HG03469 (cell line): ENCODE results near the gene KISS1.

Experiments used
- ATAC-seq: cut with Tn5 transposase; IDR thresholded peaks from one replicate; pipeline ENCODE4 v1.9.1; 2021; ENCODE audit warnings: mild to moderate bottlenecking, moderate library complexity, moderate number of reproducible peaks; ENCODE audit not compliant: unreplicated experiment

Gene KISS1

GRCh38 chr1:204219971-204220616 lies 23.8 kb upstream of the KISS1 start:
- no peak for ATAC-seq

GRCh38 chr1:204218552-204218951 lies 22.3 kb upstream of the KISS1 start:
- no peak for ATAC-seq

GRCh38 chr1:204217648-204218000 lies 21.3 kb upstream of the KISS1 start:
- no peak for ATAC-seq

GRCh38 chr1:204216880-204217647 lies 20.8 kb upstream of the KISS1 start:
- no peak for ATAC-seq

GRCh38 chr1:204216236-204216635 lies 19.9 kb upstream of the KISS1 start:
- ATAC-seq = no peak

GRCh38 chr1:204213668-204214662 lies 17.7 kb upstream of the KISS1 start, which contains the start of gene GOLT1A:
Gene GOLT1A (minus strand): TSS chr1:204213988. CDS start chr1:204213906, 82 bp downstream.
- no peak for ATAC-seq

GRCh38 chr1:204212715-204213114 lies 16.4 kb upstream of the KISS1 start:
- no peak for ATAC-seq

- no peak for ATAC-seq
These were observed 14.8 kb upstream of the KISS1 start for GRCh38 chr1:204211046-204211445.

GRCh38 chr1:204207136-204207616 lies 10.9 kb upstream of the KISS1 start:
- ATAC-seq = no peak

- no peak for ATAC-seq
These were observed 9.8 kb upstream of the KISS1 start for GRCh38 chr1:204206121-204206520.

GRCh38 chr1:204205486-204205885 lies 9.2 kb upstream of the KISS1 start:
- ATAC-seq = no peak

- ATAC-seq = no peak
These were observed 8.7 kb upstream of the KISS1 start for GRCh38 chr1:204204944-204205343.

GRCh38 chr1:204203206-204203767 lies 7.0 kb upstream of the KISS1 start:
- no peak for ATAC-seq

GRCh38 chr1:204202481-204202880 lies 6.2 kb upstream of the KISS1 start:
- no peak for ATAC-seq

GRCh38 chr1:204201348-204202040 lies 5.2 kb upstream of the KISS1 start:
- ATAC-seq = no peak

GRCh38 chr1:204199579-204199978 lies 3.3 kb upstream of the KISS1 start:
- no peak for ATAC-seq

- ATAC-seq = no peak
These were observed 2.4 kb upstream of the KISS1 start for GRCh38 chr1:204198348-204199340.

- ATAC-seq = no peak
These were observed 777 bp upstream of the KISS1 start for GRCh38 chr1:204197068-204197467.

- ATAC-seq = no peak
These were observed 1.5 kb downstream of the KISS1 start for GRCh38 chr1:204194771-204195170.
